Posterior cingulate gyrus (tissue), 11 donors: ENCODE data around the gene NYNRIN.

Experiments
- DNase-seq, 10 donors: peaks; one replicate each; pipeline versions ENCODE4 v3.0.0 to v3.0.0-alpha.2; 2020 to 2021; ENCODE audit warnings: mixed read lengths in 3 of 10
- intact Hi-C: fragments of 100-400 bp; cut with DNase I; formaldehyde crosslinking; loops from one replicate; pipeline ENCODE4 v1.15.1; 2023

NYNRIN gene

GRCh38 chr14:24427537-24428508 lies 29.0 kb downstream of the NYNRIN start:
- intact Hi-C loops = loop anchor here (5.0 kb wide), 1 partner anchor 61 kb away; the partner anchor contains the start of gene NFATC4
- no peak for DNase-seq

- peak in 1 of 10 donors; percentile 62 for DNase-seq
- intact Hi-C loops = loop anchor here (5.0 kb wide), 1 partner anchor 62 kb away; the partner anchor contains the start of gene NFATC4
These were observed 30.0 kb downstream of the NYNRIN start for GRCh38 chr14:24428628-24429394.

- intact Hi-C loops = loop anchor here (5.0 to 10.0 kb wide), 2 partner anchors 62 to 185 kb away; partner anchors contain the start of genes NFATC4 and TINF2
- DNase-seq = peak; percentile 65 to 97 (median 76)
These were observed 30.8 kb downstream of the NYNRIN start, which contains the start of the genes CBLN3 and KHNYN for GRCh38 chr14:24429395-24430142. CBLN3 (minus strand) TSS chr14:24429668; CDS start chr14:24429054, 614 bp downstream. KHNYN (plus strand) TSS chr14:24429954; CDS start chr14:24430731, 777 bp downstream.

- peak in 2 of 10 donors; percentile 52 to 91 for DNase-seq
- intact Hi-C loops = loop anchor here (10.0 kb wide), 1 partner anchor 185 kb away; the partner anchor contains the start of gene TINF2
These were observed 31.4 kb downstream of the NYNRIN start for GRCh38 chr14:24430143-24430681.

GRCh38 chr14:24430682-24431568 lies 32.1 kb downstream of the NYNRIN start:
- no peak for DNase-seq
- intact Hi-C loops = loop anchor here (10.0 kb wide), 1 partner anchor 186 kb away; the partner anchor contains the start of gene TINF2

- intact Hi-C loops = loop anchor here (10.0 kb wide), 1 partner anchor 187 kb away; the partner anchor contains the start of gene TINF2
- DNase-seq = peak; percentile 52 to 97 (median 80)
These were observed 32.9 kb downstream of the NYNRIN start for GRCh38 chr14:24431569-24432258.

- intact Hi-C loops = loop anchor here (10.0 kb wide), 1 partner anchor 188 kb away; the partner anchor contains the start of gene TINF2
These were observed 33.7 kb downstream of the NYNRIN start for GRCh38 chr14:24432259-24433131.

GRCh38 chr14:24434036-24434435 lies 35.2 kb downstream of the NYNRIN start:
- intact Hi-C loops = loop anchor here (10.0 kb wide), 1 partner anchor 189 kb away; the partner anchor contains the start of gene TINF2

More at GRCh38 chr14:24432259-24433131, 33.7 kb downstream of the NYNRIN start:
- no peak for DNase-seq

GRCh38 chr14:24434676-24435075 lies 35.9 kb downstream of the NYNRIN start:
- intact Hi-C loops = loop anchor here (10.0 kb wide), 1 partner anchor 190 kb away; the partner anchor contains the start of gene TINF2
- DNase-seq = no peak

More at GRCh38 chr14:24434036-24434435, 35.2 kb downstream of the NYNRIN start:
- no peak for DNase-seq

- intact Hi-C loops = loop anchor here (10.0 kb wide), 1 partner anchor 190 kb away; the partner anchor contains the start of gene TINF2
- DNase-seq = no peak
These were observed 36.5 kb downstream of the NYNRIN start for GRCh38 chr14:24435192-24435810.

GRCh38 chr14:24435998-24436354 lies 37.2 kb downstream of the NYNRIN start:
- intact Hi-C loops = loop anchor here (1.0 to 10.0 kb wide), 2 partner anchors 104 to 191 kb away; partner anchors contain the start of gene TINF2
- DNase-seq = no peak

GRCh38 chr14:24436355-24437019 lies 37.7 kb downstream of the NYNRIN start:
- peak in 4 of 10 donors; percentile 39 to 87 (median 50) for DNase-seq
- intact Hi-C loops = loop anchor here (1.0 to 10.0 kb wide), 2 partner anchors 104 to 192 kb away; partner anchors contain the start of gene TINF2

GRCh38 chr14:24437020-24437735 lies 38.4 kb downstream of the NYNRIN start:
- no peak for DNase-seq
- intact Hi-C loops = loop anchor here (10.0 kb wide), 1 partner anchor 192 kb away; the partner anchor contains the start of gene TINF2

GRCh38 chr14:24437736-24438067 lies 38.9 kb downstream of the NYNRIN start:
- intact Hi-C loops = loop anchor here (10.0 kb wide), 1 partner anchor 193 kb away; the partner anchor contains the start of gene TINF2

More at GRCh38 chr14:24437736-24438067, 38.9 kb downstream of the NYNRIN start:
- no peak for DNase-seq
